Upper lobe of left lung (tissue), 4 donors: ENCODE data around the gene GOLGA8K.
"Not testable (repeated sequence)": the region's sequence is repeated elsewhere in the genome, so short reads cannot be mapped to it uniquely, and the experiment has no call there.

Source experiments
- CTCF ChIP-seq, 6 experiments: fragments of 450-650 bp in 4 of 6; fragments of 200-600 bp in 2 of 6; sonication (generic) in 2 of 6; IDR thresholded peaks; one replicate each; pipeline ENCODE4 v1.5.1; 2016 to 2019; ENCODE audit warnings: antibody characterized with exemption in 6 of 6
- EP300 ChIP-seq, 4 donors: sonication (generic); formaldehyde crosslinking; IDR thresholded peaks; one replicate each; pipeline ENCODE4 v1.5.1; 2017; ENCODE audit warnings: antibody characterized with exemption in 4 of 4, control low read depth in 2 of 4
- POLR2AphosphoS5 ChIP-seq, 2 donors: sonication (generic); formaldehyde crosslinking; IDR thresholded peaks; one replicate each; pipeline ENCODE4 v1.5.1; 2017; ENCODE audit warnings: antibody characterized with exemption in 2 of 2

- not testable (repeated sequence) for TF ChIP-seq CTCF, EP300, POLR2AphosphoS5 (IDR thresholded peaks at IDR 0.05)
Observed at GRCh38 chr15:32426511-32426910, 23.4 kb upstream of the GOLGA8K start.
